K562 (cell line): ENCODE results near the gene PRM3. TPM values are rescaled to one million over a fixed set of nuclear protein-coding genes. Genes with fewer than 3 reads are reported as not detected.

ENCODE experiments used
- DMBX1 ChIP-seq: fragments of 250-450 bp; sonication (Bioruptor Pico); IDR thresholded peaks from 2 replicates; pipeline ENCODE4 v1.8.0; 2022; ENCODE audit warnings: inconsistent platforms, mild to moderate bottlenecking, moderate library complexity, borderline replicate concordance
- HDAC2 ChIP-seq: fragments of 450-650 bp; IDR thresholded peaks from 2 replicates; pipeline ENCODE4 v1.6.1; 2016; ENCODE audit warnings: mild to moderate bottlenecking
- L3MBTL2 ChIP-seq: fragments of 450-650 bp; IDR thresholded peaks from 2 replicates; pipeline ENCODE4 v1.6.1; 2016; ENCODE audit warnings: mild to moderate bottlenecking, moderate library complexity
- NR4A1 ChIP-seq, 2 experiments: fragments of 250-450 bp in 1 of 2; fragments of 450-650 bp in 1 of 2; sonication (Bioruptor Pico) in 1 of 2; IDR thresholded peaks; 2 replicates each; pipeline versions ENCODE4 v1.4.0 to v1.6.1; 2016 to 2020; ENCODE audit warnings: mild to moderate bottlenecking in 2 of 2, missing compliant biosample characterization in 1 of 2, missing genetic modification characterization in 1 of 2, moderate library complexity in 1 of 2
- ZNF175 ChIP-seq: fragments of 200-800 bp; sonication (Bioruptor generic); IDR thresholded peaks from 2 replicates; pipeline ENCODE4 v1.6.1; 2016; ENCODE audit warnings: low read depth, mild to moderate bottlenecking, missing genetic modification characterization, missing compliant biosample characterization
- polyA plus RNA-seq, 8 experiments: library from polyadenylated mRNA; depleted of rRNA in 4 of 8; stranded (reverse) in 5 of 8; unstranded in 3 of 8; fragments of >200 nt; fragmentation: Nextera tagmentation in 2 of 8; fragmentation: Illumina TruSeq in 1 of 8; extraction: Ambion mirVana in 2 of 8; extraction: Trizol in 1 of 8; gene quantifications; 2 replicates each; pipeline versions ENCODE4 v1.2.1 to v1.2.3, GENCODE V29; 2011 to 2014; ENCODE audit warnings: inconsistent platforms in 1 of 8, missing spikeins in 1 of 8
- total RNA-seq, 7 experiments: library from RNA; depleted of rRNA in 6 of 7; stranded (reverse); fragments of >200 nt in 6 of 7; fragmentation: Illumina TruSeq in 2 of 7; extraction: Trizol in 2 of 7; gene quantifications; 2 replicates each; pipeline versions ENCODE4 v1.2.1 to v1.2.3, GENCODE V29; 2011 to 2021; ENCODE audit warnings: low replicate concordance in 1 of 7
- TF ChIP-seq, protein P1 (sequence below): fragments of 250-450 bp; sonication (Bioruptor Pico); IDR thresholded peaks from 2 replicates; pipeline ENCODE4 v1.8.0; 2022; ENCODE audit warnings: moderate library complexity, mild to moderate bottlenecking, inconsistent platforms
- TF ChIP-seq, protein P2 (sequence below): sonication (generic); formaldehyde crosslinking; IDR thresholded peaks from 2 replicates; pipeline ENCODE4 v1.9.0; 2022; ENCODE audit warnings: mild to moderate bottlenecking, missing genetic modification reagents
- TF ChIP-seq, protein P3 (sequence below): fragments of 200-800 bp; sonication (Bioruptor generic); IDR thresholded peaks from 2 replicates; pipeline ENCODE4 v1.6.1; 2017; ENCODE audit warnings: missing genetic modification characterization, missing compliant biosample characterization
- TF ChIP-seq, protein P4 (sequence below), 2 experiments: IDR thresholded peaks; 2 replicates each; pipeline ENCODE4 v1.6.1; 2011; ENCODE audit warnings: borderline replicate concordance in 1 of 2, control low read depth in 1 of 2, low read depth in 1 of 2, low read length in 1 of 2, mild to moderate bottlenecking in 1 of 2, mixed read lengths in 1 of 2, moderate library complexity in 1 of 2; ENCODE audit not compliant: insufficient read depth in 1 of 2, insufficient read length in 1 of 2, poor library complexity in 1 of 2, severe bottlenecking in 1 of 2; ENCODE audit errors: extremely low read depth in 1 of 2
- TF ChIP-seq, protein P5 (sequence below): sonication (generic); formaldehyde crosslinking; IDR thresholded peaks from 2 replicates; pipeline ENCODE4 v1.4.0; 2020; ENCODE audit warnings: mild to moderate bottlenecking, missing genetic modification reagents

The PRM3 gene
- total and polyA plus RNA-seq, 9 of the 15 experiments (the other 6 are each of a cell fraction or from before 2014, with no cell fraction given), result not detected

DNA sequence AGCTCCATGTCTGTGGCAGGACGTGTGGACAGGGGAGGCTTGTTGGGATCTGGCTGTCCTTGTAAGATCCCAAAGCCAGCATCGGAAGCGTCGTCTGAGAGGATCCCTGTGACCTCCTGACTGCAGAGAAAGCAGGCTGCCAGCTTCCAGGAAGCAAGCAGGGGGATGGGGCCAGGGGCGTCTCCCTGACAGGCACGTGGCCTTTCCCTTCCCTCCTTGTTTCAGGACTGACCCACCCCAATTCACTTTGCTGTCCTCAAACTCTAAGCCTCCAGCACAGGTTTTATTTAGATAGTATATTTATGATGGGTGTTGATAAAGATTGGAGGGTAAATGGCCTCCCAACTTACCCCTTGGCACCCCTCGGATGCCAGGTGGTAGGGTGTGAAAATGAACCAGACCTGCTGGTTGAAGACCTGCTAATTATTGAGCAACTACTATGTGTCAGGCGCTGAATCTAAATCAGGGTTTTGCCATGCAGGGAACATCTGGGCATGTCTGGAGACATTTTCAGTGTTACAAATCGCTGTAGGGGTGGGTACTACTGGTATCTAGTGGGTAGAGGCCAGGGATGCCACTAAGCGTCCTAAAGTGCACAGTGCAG lies 42.0 kb downstream of the PRM3 start (continued):
- TF ChIP-seq, protein P1, sequence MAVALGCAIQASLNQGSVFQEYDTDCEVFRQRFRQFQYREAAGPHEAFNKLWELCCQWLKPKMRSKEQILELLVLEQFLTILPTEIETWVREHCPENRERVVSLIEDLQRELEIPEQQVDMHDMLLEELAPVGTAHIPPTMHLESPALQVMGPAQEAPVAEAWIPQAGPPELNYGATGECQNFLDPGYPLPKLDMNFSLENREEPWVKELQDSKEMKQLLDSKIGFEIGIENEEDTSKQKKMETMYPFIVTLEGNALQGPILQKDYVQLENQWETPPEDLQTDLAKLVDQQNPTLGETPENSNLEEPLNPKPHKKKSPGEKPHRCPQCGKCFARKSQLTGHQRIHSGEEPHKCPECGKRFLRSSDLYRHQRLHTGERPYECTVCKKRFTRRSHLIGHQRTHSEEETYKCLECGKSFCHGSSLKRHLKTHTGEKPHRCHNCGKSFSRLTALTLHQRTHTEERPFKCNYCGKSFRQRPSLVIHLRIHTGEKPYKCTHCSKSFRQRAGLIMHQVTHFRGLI (CRISPR knock-in tag), result no peak
- TF ChIP-seq, protein P2, sequence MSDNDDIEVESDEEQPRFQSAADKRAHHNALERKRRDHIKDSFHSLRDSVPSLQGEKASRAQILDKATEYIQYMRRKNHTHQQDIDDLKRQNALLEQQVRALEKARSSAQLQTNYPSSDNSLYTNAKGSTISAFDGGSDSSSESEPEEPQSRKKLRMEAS (CRISPR knock-in tag), result peak; percentile 51; the same call in 1 of the 2 replicates
- TF ChIP-seq, protein P3, sequence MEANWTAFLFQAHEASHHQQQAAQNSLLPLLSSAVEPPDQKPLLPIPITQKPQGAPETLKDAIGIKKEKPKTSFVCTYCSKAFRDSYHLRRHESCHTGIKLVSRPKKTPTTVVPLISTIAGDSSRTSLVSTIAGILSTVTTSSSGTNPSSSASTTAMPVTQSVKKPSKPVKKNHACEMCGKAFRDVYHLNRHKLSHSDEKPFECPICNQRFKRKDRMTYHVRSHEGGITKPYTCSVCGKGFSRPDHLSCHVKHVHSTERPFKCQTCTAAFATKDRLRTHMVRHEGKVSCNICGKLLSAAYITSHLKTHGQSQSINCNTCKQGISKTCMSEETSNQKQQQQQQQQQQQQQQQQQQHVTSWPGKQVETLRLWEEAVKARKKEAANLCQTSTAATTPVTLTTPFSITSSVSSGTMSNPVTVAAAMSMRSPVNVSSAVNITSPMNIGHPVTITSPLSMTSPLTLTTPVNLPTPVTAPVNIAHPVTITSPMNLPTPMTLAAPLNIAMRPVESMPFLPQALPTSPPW (CRISPR knock-in tag), result no peak
- TF ChIP-seq NR4A1 (CRISPR knock-in tag; IDR thresholded peaks at IDR 0.05) (peak; percentile 63; the same call in 1 of the 2 replicates), NR4A1 (tag; IDR thresholded peaks at IDR 0.05) (peak; percentile 36), ZNF175 (0 out of 2 replicates have a peak, but pooled peaks have one; percentile 47), L3MBTL2 (peak; percentile 95), DMBX1 (CRISPR knock-in tag) (peak; percentile 68), HDAC2 (no peak)
- TF ChIP-seq, protein P4, sequence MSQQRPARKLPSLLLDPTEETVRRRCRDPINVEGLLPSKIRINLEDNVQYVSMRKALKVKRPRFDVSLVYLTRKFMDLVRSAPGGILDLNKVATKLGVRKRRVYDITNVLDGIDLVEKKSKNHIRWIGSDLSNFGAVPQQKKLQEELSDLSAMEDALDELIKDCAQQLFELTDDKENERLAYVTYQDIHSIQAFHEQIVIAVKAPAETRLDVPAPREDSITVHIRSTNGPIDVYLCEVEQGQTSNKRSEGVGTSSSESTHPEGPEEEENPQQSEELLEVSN (IDR thresholded peaks at IDR 0.05; ENCODE audit: borderline replicate concordance in 1 of 2, extremely low read depth in 1 of 2, insufficient read depth in 1 of 2, insufficient read length in 1 of 2, low read depth in 1 of 2, low read length in 1 of 2, poor library complexity in 1 of 2, severe bottlenecking in 1 of 2), result peak; percentile 83 to 91
- TF ChIP-seq, protein P5, sequence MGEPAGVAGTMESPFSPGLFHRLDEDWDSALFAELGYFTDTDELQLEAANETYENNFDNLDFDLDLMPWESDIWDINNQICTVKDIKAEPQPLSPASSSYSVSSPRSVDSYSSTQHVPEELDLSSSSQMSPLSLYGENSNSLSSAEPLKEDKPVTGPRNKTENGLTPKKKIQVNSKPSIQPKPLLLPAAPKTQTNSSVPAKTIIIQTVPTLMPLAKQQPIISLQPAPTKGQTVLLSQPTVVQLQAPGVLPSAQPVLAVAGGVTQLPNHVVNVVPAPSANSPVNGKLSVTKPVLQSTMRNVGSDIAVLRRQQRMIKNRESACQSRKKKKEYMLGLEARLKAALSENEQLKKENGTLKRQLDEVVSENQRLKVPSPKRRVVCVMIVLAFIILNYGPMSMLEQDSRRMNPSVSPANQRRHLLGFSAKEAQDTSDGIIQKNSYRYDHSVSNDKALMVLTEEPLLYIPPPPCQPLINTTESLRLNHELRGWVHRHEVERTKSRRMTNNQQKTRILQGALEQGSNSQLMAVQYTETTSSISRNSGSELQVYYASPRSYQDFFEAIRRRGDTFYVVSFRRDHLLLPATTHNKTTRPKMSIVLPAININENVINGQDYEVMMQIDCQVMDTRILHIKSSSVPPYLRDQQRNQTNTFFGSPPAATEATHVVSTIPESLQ, result peak; percentile 31; the same call in 1 of the 2 replicates
